ENCODE results near the gene WDR45. TPM values are rescaled to one million over a fixed set of nuclear protein-coding genes. Genes with fewer than 3 reads are reported as not detected.
A peak's percentile ranks its signal among the peaks of the same experiment; 100 is the strongest.

Gene WDR45
- total and polyA plus RNA-seq, 2 of the 13 experiments (the other 11 are each of a cell fraction or from before 2014, with no cell fraction given) = 16.4 to 65.5 TPM

- TF ChIP-seq ZNF790 (CRISPR knock-in tag; IDR thresholded peaks at IDR 0.05; ENCODE audit: borderline replicate concordance) = no peak
- no peak for TF ChIP-seq ELK4 (CRISPR knock-in tag; IDR thresholded peaks at IDR 0.05; ENCODE audit: borderline replicate concordance)
- no peak for TF ChIP-seq ARHGAP35 (CRISPR knock-in tag; IDR thresholded peaks at IDR 0.05; ENCODE audit: borderline replicate concordance)
- TF ChIP-seq, protein P1, sequence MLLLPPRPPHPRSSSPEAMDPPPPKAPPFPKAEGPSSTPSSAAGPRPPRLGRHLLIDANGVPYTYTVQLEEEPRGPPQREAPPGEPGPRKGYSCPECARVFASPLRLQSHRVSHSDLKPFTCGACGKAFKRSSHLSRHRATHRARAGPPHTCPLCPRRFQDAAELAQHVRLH (CRISPR knock-in tag; IDR thresholded peaks at IDR 0.05; ENCODE audit: borderline replicate concordance, low read depth) = no peak; the same call in 1 of the 2 replicates
- TF ChIP-seq ZNF101 (CRISPR knock-in tag; IDR thresholded peaks at IDR 0.05; ENCODE audit: borderline replicate concordance, low read depth) = no peak
- TF ChIP-seq ARID2 (CRISPR knock-in tag; IDR thresholded peaks at IDR 0.05; ENCODE audit: borderline replicate concordance) = 0 out of 2 replicates have a peak, but pooled peaks have one; percentile 42
- TF ChIP-seq SRSF1 (optimal IDR thresholded peaks at IDR 0.05; ENCODE audit: low read depth, low read length) = no peak
- no peak for TF ChIP-seq KDM3A (CRISPR knock-in tag; IDR thresholded peaks at IDR 0.05; ENCODE audit: low read depth)
- no peak for TF ChIP-seq ERF (CRISPR knock-in tag; IDR thresholded peaks at IDR 0.05)
- TF ChIP-seq SP4 (CRISPR knock-in tag; IDR thresholded peaks at IDR 0.05) = 0 out of 2 replicates have a peak, but pooled peaks have one; percentile 51
- TF ChIP-seq ZNF142 (CRISPR knock-in tag; IDR thresholded peaks at IDR 0.05) = no peak
- TF ChIP-seq ZNF850 (CRISPR knock-in tag; conservative IDR thresholded peaks at IDR 0.05) = no peak
- TF ChIP-seq MAFG (CRISPR knock-in tag; IDR thresholded peaks at IDR 0.05) = no peak
- TF ChIP-seq HNF1A (IDR thresholded peaks at IDR 0.05; ENCODE audit: low read depth) = no peak
- TF ChIP-seq HNF1A (CRISPR knock-in tag; IDR thresholded peaks at IDR 0.05; ENCODE audit: borderline replicate concordance) = no peak
- TF ChIP-seq PRMT3 (CRISPR knock-in tag; IDR thresholded peaks at IDR 0.05; ENCODE audit: borderline replicate concordance, low read depth) = no peak
- 0 out of 2 replicates have a peak, but pooled peaks have one; percentile 16 for TF ChIP-seq PPARG (CRISPR knock-in tag; conservative IDR thresholded peaks at IDR 0.05)
Measured at GRCh38 chrX:49100704-49101628, 21.3 kb upstream of the WDR45 start (continued).
